Stimulated activated CD4-positive, alpha-beta T cell treated with anti-CD3 and anti-CD28 coated beads, Interleukin-1b, Interleukin-23, amount 100 ng/mL, for 24 hours (primary cell): Measurements from ENCODE around the gene MSL1.
A peak's percentile ranks its signal among the peaks of the same experiment; 100 is the strongest.

Experiments used
- DNase-seq, 4 experiments: peaks; one replicate each; pipeline ENCODE4 v3.0.0-alpha.2; 2020; ENCODE audit warnings: low read depth in 4 of 4, low spot score in 1 of 4

MSL1 gene

GRCh38 chr17:40090237-40091119, 31.3 kb upstream of the MSL1 start:
- DNase-seq = no peak

- no peak for DNase-seq
These were observed 29.9 kb upstream of the MSL1 start for GRCh38 chr17:40091691-40092397.

- no peak for DNase-seq
These were observed 29.2 kb upstream of the MSL1 start for GRCh38 chr17:40092581-40092980.

- DNase-seq = no peak
These were observed 28.7 kb upstream of the MSL1 start for GRCh38 chr17:40093005-40093579.

- no peak for DNase-seq
These were observed 28.1 kb upstream of the MSL1 start for GRCh38 chr17:40093580-40094201.

GRCh38 chr17:40094874-40095273, 26.9 kb upstream of the MSL1 start:
- no peak for DNase-seq

- no peak for DNase-seq
These were observed 26.3 kb upstream of the MSL1 start for GRCh38 chr17:40095351-40095943.

GRCh38 chr17:40095944-40096791, 25.6 kb upstream of the MSL1 start:
- peak; percentile 42 to 77 (median 59) for DNase-seq

- DNase-seq = no peak
These were observed 24.7 kb upstream of the MSL1 start for GRCh38 chr17:40097087-40097486.

- DNase-seq = no peak
These were observed 23.6 kb upstream of the MSL1 start for GRCh38 chr17:40097931-40098845.

- peak; percentile 94 to 99 (median 98) for DNase-seq
These were observed 22.7 kb upstream of the MSL1 start for GRCh38 chr17:40098846-40099618.

GRCh38 chr17:40099619-40100418, 22.0 kb upstream of the MSL1 start:
- DNase-seq = no peak

GRCh38 chr17:40100419-40100668, 21.4 kb upstream of the MSL1 start, which contains the start of gene NR1D1:
Gene NR1D1 (minus strand): TSS chr17:40100589. CDS start chr17:40100094, 495 bp downstream.
- no peak for DNase-seq

GRCh38 chr17:40100669-40101366, 21.0 kb upstream of the MSL1 start:
- peak; percentile 65 to 87 (median 79) for DNase-seq

GRCh38 chr17:40101367-40102210, 20.2 kb upstream of the MSL1 start:
- no peak for DNase-seq

- DNase-seq = no peak
These were observed 18.6 kb upstream of the MSL1 start for GRCh38 chr17:40103071-40103661.
